ENCODE results near the gene METTL15. TPM values are rescaled to one million over a fixed set of nuclear protein-coding genes. Genes with fewer than 3 reads are reported as not detected.
"Not testable (repeated sequence)": the region's sequence is repeated elsewhere in the genome, so short reads cannot be mapped to it uniquely, and the experiment has no call there.

The METTL15 gene, protein sequence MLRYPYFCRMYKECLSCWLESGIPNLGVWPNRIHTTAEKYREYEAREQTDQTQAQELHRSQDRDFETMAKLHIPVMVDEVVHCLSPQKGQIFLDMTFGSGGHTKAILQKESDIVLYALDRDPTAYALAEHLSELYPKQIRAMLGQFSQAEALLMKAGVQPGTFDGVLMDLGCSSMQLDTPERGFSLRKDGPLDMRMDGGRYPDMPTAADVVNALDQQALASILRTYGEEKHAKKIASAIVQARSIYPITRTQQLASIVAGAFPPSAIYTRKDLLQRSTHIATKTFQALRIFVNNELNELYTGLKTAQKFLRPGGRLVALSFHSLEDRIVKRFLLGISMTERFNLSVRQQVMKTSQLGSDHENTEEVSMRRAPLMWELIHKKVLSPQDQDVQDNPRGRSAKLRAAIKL
- 11.5 TPM for total RNA-seq
- polyA plus RNA-seq = 1 to 10 TPM; 5.1 to 7.3 (median 6.5) TPM

DNA sequence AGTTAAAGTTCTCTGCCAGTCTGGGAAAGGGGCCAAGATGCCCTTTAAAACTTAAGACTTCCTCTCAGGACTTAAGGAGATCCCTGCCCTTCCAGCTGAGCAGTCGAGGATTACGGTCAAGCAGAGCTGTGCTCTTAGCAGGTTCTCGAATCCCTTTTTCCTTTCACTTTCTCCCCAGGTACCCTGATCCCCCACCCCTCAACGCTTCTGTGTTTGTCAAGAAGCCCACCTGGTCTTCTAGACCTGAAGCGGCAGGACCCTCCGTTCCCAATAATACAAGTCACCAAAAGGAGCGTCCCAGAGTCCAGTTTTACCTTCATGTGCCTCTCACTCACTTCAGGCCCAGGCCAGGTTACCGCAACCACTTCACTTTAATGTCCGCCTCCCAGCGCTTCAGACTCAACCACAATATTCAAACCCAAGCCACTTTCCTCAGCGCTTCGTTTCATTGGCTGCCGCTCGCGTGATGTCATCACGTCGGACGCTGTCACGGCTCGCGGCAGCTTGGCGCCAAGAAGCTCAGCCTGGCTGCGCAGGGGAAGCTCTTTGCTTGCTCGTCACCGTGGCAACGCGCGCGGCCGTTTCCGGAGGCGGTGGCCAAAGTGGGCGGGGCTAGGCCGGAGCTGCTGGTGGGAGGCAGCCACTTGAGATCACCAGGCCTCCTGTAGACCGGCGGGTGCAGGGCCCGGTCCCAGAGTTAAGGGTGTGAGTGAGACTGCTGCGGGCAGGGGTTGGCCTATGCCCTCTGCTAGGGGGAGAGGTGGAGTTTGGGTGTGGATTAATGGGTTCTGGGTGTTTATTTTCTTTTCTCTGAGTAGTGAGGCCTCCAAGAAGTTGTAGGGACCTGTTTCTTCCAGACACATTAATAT is at the start of gene METTL15, which contains the start of gene KIF18A:
Gene METTL15, plus strand, starts transcription at position 639 of the 869 bp plus-strand sequence. CDS start 4,947 bp downstream, outside the sequence.
Gene KIF18A, minus strand, starts transcription at position 407 of the 869 bp plus-strand sequence. CDS start 10,209 bp downstream, outside the sequence.
- H3K4me1 Mint-ChIP-seq = peaks cover 31 to 83% (median 60%) of the 10 kb centered on the region in 4 donors
- H3K27ac Mint-ChIP-seq = peak within 1 kb of the TSS; percentile 99
- Histone ChIP-seq H3K4me3 (ENCODE audit: low read depth, low read length) (peak within 1 kb of the TSS; percentile 92), H3K27me3 (ENCODE audit: control insufficient read depth, insufficient read depth, low read length) (no peaks in the 10 kb centered on the region), H3K36me3 (ENCODE audit: control insufficient read depth, insufficient read depth, low read length) (no peaks in the 10 kb centered on the region), H3K4me1 (ENCODE audit: control insufficient read depth, insufficient read depth, low read length, poor library complexity, severe bottlenecking) (peaks cover 48% of the 10 kb centered on the region), H3K9me3 (ENCODE audit: control insufficient read depth in 2 of 2, low read length in 2 of 2) (no peaks in the 10 kb centered on the region), H3K27ac (ENCODE audit: insufficient read depth, low read length, poor library complexity, severe bottlenecking) (peak within 1 kb of the TSS; percentile 92)
- no peaks in the 10 kb centered on the region for H3K9me3 Mint-ChIP-seq
- no peaks in the 10 kb centered on the region for H3K27me3 Mint-ChIP-seq
- H3K4me3 Mint-ChIP-seq = peak within 1 kb of the TSS; percentile 89 to 98 (median 92)
- peak; percentile 92 for ATAC-seq (ENCODE audit: low read depth in 2 of 2)
- H3K36me3 Mint-ChIP-seq = peaks cover 3% of the 10 kb centered on the region
- DNase-seq = peak; percentile 96 to 98 (median 98)

- H3K27ac Mint-ChIP-seq = no peak overlapping the region
- no peak for DNase-seq
- no peaks in the 10 kb centered on the region for H3K9me3 Mint-ChIP-seq
- H3K27me3 Mint-ChIP-seq = no peaks in the 10 kb centered on the region
- no peaks in the 10 kb centered on the region for H3K36me3 Mint-ChIP-seq
- Histone ChIP-seq H3K36me3 (ENCODE audit: control insufficient read depth, insufficient read depth, low read length) (no peaks in the 10 kb centered on the region), H3K27ac (ENCODE audit: insufficient read depth, low read length, poor library complexity, severe bottlenecking) (no peak overlapping the region), H3K4me1 (ENCODE audit: control insufficient read depth, insufficient read depth, low read length, poor library complexity, severe bottlenecking) (no peaks in the 10 kb centered on the region), H3K27me3 (ENCODE audit: control insufficient read depth, insufficient read depth, low read length) (no peaks in the 10 kb centered on the region), H3K9me3 (ENCODE audit: control insufficient read depth in 2 of 2, low read length in 2 of 2) (no peaks in the 10 kb centered on the region), H3K4me3 (ENCODE audit: low read depth, low read length) (no peak overlapping the region)
- H3K4me3 Mint-ChIP-seq = no peak overlapping the region
- no peak for ATAC-seq (ENCODE audit: low read depth in 2 of 2)
- peaks cover 0 to 11% (median 3%) of the 10 kb centered on the region in 4 donors for H3K4me1 Mint-ChIP-seq
Observed at GRCh38 chr11:28071305-28071704, 36.9 kb upstream of the METTL15 start.

DNA sequence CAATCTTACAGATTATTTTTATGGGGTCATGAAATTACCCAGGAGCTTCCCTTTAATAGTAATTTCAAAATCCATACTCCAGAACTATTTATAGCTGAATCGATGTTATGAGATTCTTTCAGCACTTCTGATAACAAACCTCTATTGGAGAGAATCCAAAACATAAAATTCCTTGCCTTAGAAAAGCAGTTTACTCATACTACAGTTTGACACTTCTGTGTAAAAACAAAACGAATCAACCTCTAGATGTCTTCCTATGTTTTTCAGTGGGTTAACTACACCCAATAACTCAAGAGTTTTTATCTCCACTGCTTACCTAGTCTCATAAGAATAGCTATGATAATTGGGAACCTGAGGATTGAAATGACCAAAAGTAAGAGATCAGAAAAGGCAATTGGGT is 35.9 kb upstream of the METTL15 start:
- H3K36me3 ChIP-seq (ENCODE audit: control insufficient read depth, insufficient read depth, low read length) = no peaks in the 10 kb centered on the region
- no peak overlapping the region for H3K27ac ChIP-seq (ENCODE audit: insufficient read depth, low read length, poor library complexity, severe bottlenecking)
- Mint-ChIP-seq H3K9me3 (no peaks in the 10 kb centered on the region), H3K27me3 (no peaks in the 10 kb centered on the region), H3K4me1 (peaks cover 0 to 11% (median 3%) of the 10 kb centered on the region in 4 donors), H3K27ac (no peak overlapping the region), H3K36me3 (no peaks in the 10 kb centered on the region), H3K4me3 (no peak overlapping the region)
- ATAC-seq (ENCODE audit: low read depth in 2 of 2) (no peak), DNase-seq (no peak)
- no peaks in the 10 kb centered on the region for H3K27me3 ChIP-seq (ENCODE audit: control insufficient read depth, insufficient read depth, low read length)
- H3K4me1 ChIP-seq (ENCODE audit: control insufficient read depth, insufficient read depth, low read length, poor library complexity, severe bottlenecking) = no peaks in the 10 kb centered on the region
- no peaks in the 10 kb centered on the region for H3K9me3 ChIP-seq (ENCODE audit: control insufficient read depth in 2 of 2, low read length in 2 of 2)
- H3K4me3 ChIP-seq (ENCODE audit: low read depth, low read length) = no peak overlapping the region

GRCh38 chr11:28077521-28077920 is 30.7 kb upstream of the METTL15 start:
- Histone ChIP-seq H3K27ac (ENCODE audit: insufficient read depth, low read length, poor library complexity, severe bottlenecking) (no peak overlapping the region), H3K4me3 (ENCODE audit: low read depth, low read length) (no peak overlapping the region), H3K36me3 (ENCODE audit: control insufficient read depth, insufficient read depth, low read length) (no peaks in the 10 kb centered on the region), H3K9me3 (ENCODE audit: control insufficient read depth in 2 of 2, low read length in 2 of 2) (no peaks in the 10 kb centered on the region), H3K27me3 (ENCODE audit: control insufficient read depth, insufficient read depth, low read length) (no peaks in the 10 kb centered on the region), H3K4me1 (ENCODE audit: control insufficient read depth, insufficient read depth, low read length, poor library complexity, severe bottlenecking) (no peaks in the 10 kb centered on the region)
- DNase-seq = no peak
- Mint-ChIP-seq H3K27me3 (no peaks in the 10 kb centered on the region), H3K4me3 (no peak overlapping the region), H3K36me3 (no peaks in the 10 kb centered on the region), H3K4me1 (peaks cover 0 to 12% (median 5%) of the 10 kb centered on the region in 4 donors), H3K9me3 (no peaks in the 10 kb centered on the region), H3K27ac (peak overlapping the region in 1 of 3 donors; percentile 48)
- no peak for ATAC-seq (ENCODE audit: low read depth in 2 of 2)

GRCh38 chr11:28083118-28083517 is 25.1 kb upstream of the METTL15 start:
- Mint-ChIP-seq H3K27me3 (no peaks in the 10 kb centered on the region), H3K36me3 (no peaks in the 10 kb centered on the region), H3K4me1 (peaks cover 0 to 10% (median 2%) of the 10 kb centered on the region in 4 donors), H3K9me3 (no peaks in the 10 kb centered on the region), H3K27ac (no peak overlapping the region), H3K4me3 (no peak overlapping the region)
- no peaks in the 10 kb centered on the region for H3K27me3 ChIP-seq (ENCODE audit: control insufficient read depth, insufficient read depth, low read length)
- H3K4me3 ChIP-seq (ENCODE audit: low read depth, low read length) = no peak overlapping the region
- H3K36me3 ChIP-seq (ENCODE audit: control insufficient read depth, insufficient read depth, low read length) = no peaks in the 10 kb centered on the region
- no peak overlapping the region for H3K27ac ChIP-seq (ENCODE audit: insufficient read depth, low read length, poor library complexity, severe bottlenecking)
- H3K9me3 ChIP-seq (ENCODE audit: control insufficient read depth in 2 of 2, low read length in 2 of 2) = no peaks in the 10 kb centered on the region
- ATAC-seq (ENCODE audit: low read depth in 2 of 2) (no peak), DNase-seq (no peak)
- peaks cover 4% of the 10 kb centered on the region for H3K4me1 ChIP-seq (ENCODE audit: control insufficient read depth, insufficient read depth, low read length, poor library complexity, severe bottlenecking)

- ATAC-seq (ENCODE audit: low read depth in 2 of 2) = no peak
- Histone ChIP-seq H3K4me3 (ENCODE audit: low read depth, low read length) (no peak overlapping the region), H3K9me3 (ENCODE audit: control insufficient read depth in 2 of 2, low read length in 2 of 2) (no peaks in the 10 kb centered on the region), H3K4me1 (ENCODE audit: control insufficient read depth, insufficient read depth, low read length, poor library complexity, severe bottlenecking) (peaks cover 4% of the 10 kb centered on the region), H3K36me3 (ENCODE audit: control insufficient read depth, insufficient read depth, low read length) (no peaks in the 10 kb centered on the region), H3K27me3 (ENCODE audit: control insufficient read depth, insufficient read depth, low read length) (no peaks in the 10 kb centered on the region), H3K27ac (ENCODE audit: insufficient read depth, low read length, poor library complexity, severe bottlenecking) (no peak overlapping the region)
- peaks cover 0 to 4% (median 0%) of the 10 kb centered on the region in 4 donors for H3K4me1 Mint-ChIP-seq
- no peak overlapping the region for H3K4me3 Mint-ChIP-seq
- no peak overlapping the region for H3K27ac Mint-ChIP-seq
- H3K36me3 Mint-ChIP-seq = no peaks in the 10 kb centered on the region
- H3K9me3 Mint-ChIP-seq = no peaks in the 10 kb centered on the region
- DNase-seq = no peak
- no peaks in the 10 kb centered on the region for H3K27me3 Mint-ChIP-seq
Observed at GRCh38 chr11:28086569-28086968, 21.6 kb upstream of the METTL15 start.

GRCh38 chr11:28087192-28087591 is 21.0 kb upstream of the METTL15 start:
- H3K9me3 Mint-ChIP-seq, H3K4me3 Mint-ChIP-seq: not testable (repeated sequence)

More at GRCh38 chr11:28087192-28087591, 21.0 kb upstream of the METTL15 start:
- H3K4me1 ChIP-seq (ENCODE audit: control insufficient read depth, insufficient read depth, low read length, poor library complexity, severe bottlenecking); H3K27me3 Mint-ChIP-seq; H3K36me3 ChIP-seq (ENCODE audit: control insufficient read depth, insufficient read depth, low read length); H3K27ac ChIP-seq (ENCODE audit: insufficient read depth, low read length, poor library complexity, severe bottlenecking); H3K4me1 Mint-ChIP-seq; H3K27me3 ChIP-seq (ENCODE audit: control insufficient read depth, insufficient read depth, low read length); H3K36me3 Mint-ChIP-seq; H3K4me3 ChIP-seq (ENCODE audit: low read depth, low read length); H3K9me3 ChIP-seq (ENCODE audit: control insufficient read depth in 2 of 2, low read length in 2 of 2); DNase-seq; ATAC-seq (ENCODE audit: low read depth in 2 of 2): not testable (repeated sequence)
- H3K27ac Mint-ChIP-seq = peak overlapping the region in 1 of 3 donors; percentile 25

Data from CD4-positive, CD25-positive, alpha-beta regulatory T cell (primary cell).